ENCODE data around the gene NEAT1. TPM values are rescaled to one million over a fixed set of nuclear protein-coding genes. Genes with fewer than 3 reads are reported as not detected.

NEAT1 gene
- total RNA-seq, 4 donors from 2014 or later, result 370 to 782 (median 680) TPM

DNA sequence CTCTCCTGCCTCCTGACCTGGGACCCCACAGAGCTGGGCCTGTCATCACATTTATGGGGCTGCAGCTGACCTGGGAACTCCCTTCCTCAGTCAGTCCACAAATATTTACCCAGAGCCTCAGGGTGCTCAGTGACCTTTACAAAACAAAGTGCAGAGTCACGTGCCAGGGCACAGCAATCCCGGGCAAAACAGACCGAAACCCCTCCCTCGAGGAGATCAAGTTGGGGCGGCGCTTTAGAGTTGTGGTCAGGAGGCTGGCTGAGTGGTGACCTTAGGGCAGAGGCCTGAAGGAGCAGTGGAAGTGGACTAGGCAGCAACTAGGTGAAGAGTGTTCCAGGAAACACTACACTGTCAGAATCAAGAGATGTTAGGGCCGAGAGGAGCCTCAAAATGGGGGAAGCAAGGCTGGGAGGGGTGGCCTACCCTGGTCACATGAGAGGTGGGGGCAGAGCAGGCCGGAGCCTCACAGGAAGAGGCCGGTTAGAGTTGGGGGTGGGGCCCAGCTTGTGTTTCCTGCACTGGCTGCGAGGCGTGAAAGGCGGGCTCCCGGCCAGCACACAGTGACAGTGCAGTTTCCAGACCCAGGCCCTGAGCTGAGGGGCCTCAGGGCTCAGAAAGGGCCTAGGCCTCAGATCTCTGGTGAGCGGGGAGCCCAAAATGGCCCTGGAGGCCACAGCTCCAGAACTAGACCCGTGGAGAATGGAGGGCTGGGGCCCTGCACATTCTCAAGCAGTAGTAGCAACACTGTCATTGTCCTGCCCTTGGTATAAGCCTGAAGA lies 3.7 kb upstream of the NEAT1 start:
- H3K27ac ChIP-seq, result peak overlapping the region; percentile 100
- peaks cover 0 to 2% (median 0%) of the 10 kb centered on the region in 4 donors for H3K36me3 ChIP-seq
- in situ Hi-C loops (cut with MboI; ENCODE audit: low pct_ligation_motif_present in 1 of 4, low pct_unique_long_range_greater_than_20kb in 1 of 4, low sequenced_read_pairs in 3 of 4) (loop anchor here in 2 of 4 donors (5.0 to 10.0 kb wide), 3 partner anchors 54 to 93 kb away; no protein-coding TSS in a partner anchor), intact Hi-C loops (cut with DNase I; ENCODE audit: low total_unique reads) (loop anchor here (2.0 kb wide), 1 partner anchor 36 kb away; the partner anchor contains the start of gene SLC25A45)
- peak overlapping the region; percentile 9 to 81 (median 32) for H3K4me3 ChIP-seq
- H3K9me3 ChIP-seq, result no peaks in the 10 kb centered on the region
- WGBS, 2 donors (ENCODE audit: low coverage in 1 of 2), result 2% methylated on average over 15 of the region's 15 CpGs; no CpG with 5 or more reads in 1 of the 2 donors
- peak; percentile 97 for DNase-seq
- H3K4me1 ChIP-seq, result peaks cover 39 to 63% (median 59%) of the 10 kb centered on the region in 4 donors
- peak; percentile 85 to 95 (median 90) for TF ChIP-seq POLR2AphosphoS5 (IDR thresholded peaks at IDR 0.05)
- TF ChIP-seq CTCF (IDR thresholded peaks at IDR 0.05), result no peak
- TF ChIP-seq POLR2A (IDR thresholded peaks at IDR 0.05), result peak; percentile 86
- TF ChIP-seq EP300 (IDR thresholded peaks at IDR 0.05; ENCODE audit: low read depth), result peak; percentile 80
- no peaks in the 10 kb centered on the region for H3K27me3 ChIP-seq

DNA sequence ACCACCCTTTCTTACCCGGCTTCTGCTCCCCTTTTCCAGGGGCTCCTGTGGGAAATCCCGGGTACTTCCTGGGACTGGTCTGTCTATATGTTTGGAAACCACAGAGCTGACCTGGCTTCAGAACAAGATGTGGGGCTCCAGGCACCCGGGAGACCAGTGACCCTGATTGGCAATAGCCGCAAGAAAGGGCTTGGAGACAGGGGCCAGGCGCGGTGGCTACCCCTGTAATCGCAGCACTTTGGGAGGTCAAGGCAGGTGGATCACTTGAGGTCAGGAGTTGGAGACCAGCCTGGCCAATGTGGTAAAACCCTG lies 3.2 kb upstream of the NEAT1 start:
- H3K4me1 ChIP-seq, result peaks cover 39 to 63% (median 59%) of the 10 kb centered on the region in 4 donors
- intact Hi-C loops (cut with DNase I; ENCODE audit: low total_unique reads), result loop anchor here (2.0 kb wide), 1 partner anchor 37 kb away; the partner anchor contains the start of gene SLC25A45
- TF ChIP-seq POLR2A (IDR thresholded peaks at IDR 0.05) (no peak), POLR2AphosphoS5 (IDR thresholded peaks at IDR 0.05) (no peak), CTCF (IDR thresholded peaks at IDR 0.05) (no peak), EP300 (IDR thresholded peaks at IDR 0.05; ENCODE audit: low read depth) (no peak)
- no peaks in the 10 kb centered on the region for H3K27me3 ChIP-seq
- peak; percentile 30 for DNase-seq
- in situ Hi-C loops (cut with MboI; ENCODE audit: low pct_ligation_motif_present in 1 of 4, low pct_unique_long_range_greater_than_20kb in 1 of 4, low sequenced_read_pairs in 3 of 4), result loop anchor here in 2 of 4 donors (5.0 to 10.0 kb wide), 3 partner anchors 55 to 93 kb away; no protein-coding TSS in a partner anchor
- 15% methylated on average over 7 of the region's 7 CpGs; no CpG with 5 or more reads in 1 of the 2 donors for WGBS, 2 donors (ENCODE audit: low coverage in 1 of 2)
- H3K4me3 ChIP-seq, result peak overlapping the region; percentile 9 to 81 (median 32)
- H3K27ac ChIP-seq, result peak overlapping the region; percentile 100
- H3K36me3 ChIP-seq, result peaks cover 0 to 6% (median 0%) of the 10 kb centered on the region in 4 donors
- H3K9me3 ChIP-seq, result no peaks in the 10 kb centered on the region

DNA sequence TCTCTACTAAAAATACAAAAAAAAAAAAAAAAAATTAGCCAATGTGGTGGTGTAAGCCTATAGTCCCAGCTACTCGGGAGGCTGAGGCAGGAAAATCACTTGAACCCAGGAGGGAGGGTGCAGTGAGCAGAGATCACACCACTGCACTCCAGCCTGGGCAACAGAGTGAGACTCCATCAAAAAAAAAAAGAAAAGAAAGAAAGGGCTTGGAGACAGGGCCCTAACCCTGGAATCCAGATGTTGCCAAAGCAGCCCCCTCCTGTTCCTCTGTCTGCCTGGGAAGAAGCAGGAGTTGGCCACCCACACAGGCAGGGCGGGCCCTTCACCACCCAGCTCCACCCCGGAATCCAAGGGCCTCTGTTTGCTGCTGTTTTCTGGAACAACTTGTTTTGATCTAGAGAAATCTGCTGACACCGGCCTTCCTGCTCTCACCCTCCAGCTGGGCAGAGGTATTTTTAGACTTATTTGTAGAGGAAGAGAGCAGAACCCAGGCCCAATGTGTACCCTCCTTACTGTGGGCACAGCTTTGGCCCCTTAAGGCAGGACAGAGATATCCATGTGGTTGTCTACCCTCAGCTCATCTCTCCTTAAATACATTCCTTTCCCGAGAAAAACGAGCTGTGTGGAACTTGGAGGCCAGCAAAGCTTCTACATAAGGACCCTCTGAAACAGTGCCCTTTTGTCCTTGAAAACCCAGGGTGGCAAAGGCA lies 2.7 kb upstream of the NEAT1 start:
- in situ Hi-C loops (cut with MboI; ENCODE audit: low pct_ligation_motif_present in 1 of 4, low pct_unique_long_range_greater_than_20kb in 1 of 4, low sequenced_read_pairs in 3 of 4) (loop anchor here (5.0 to 10.0 kb wide), 4 partner anchors 55 to 92 kb away; no protein-coding TSS in a partner anchor), intact Hi-C loops (cut with DNase I; ENCODE audit: low total_unique reads) (loop anchor here (2.0 to 5.0 kb wide), 2 partner anchors 37 to 77 kb away; partner anchors contain the start of genes MALAT1 and SLC25A45)
- WGBS, 2 donors (ENCODE audit: low coverage in 1 of 2), result 0% methylated on average over 3 to 6 of the region's 6 CpGs
- Histone ChIP-seq H3K27me3 (no peaks in the 10 kb centered on the region), H3K4me3 (peak overlapping the region in 3 of 4 donors; percentile 9 to 81 (median 74)), H3K9me3 (no peaks in the 10 kb centered on the region), H3K4me1 (peaks cover 39 to 63% (median 59%) of the 10 kb centered on the region in 4 donors), H3K27ac (peak overlapping the region; percentile 100), H3K36me3 (peaks cover 0 to 6% (median 0%) of the 10 kb centered on the region in 4 donors)
- TF ChIP-seq CTCF (IDR thresholded peaks at IDR 0.05) (no peak), POLR2A (IDR thresholded peaks at IDR 0.05) (peak; percentile 91), EP300 (IDR thresholded peaks at IDR 0.05; ENCODE audit: low read depth) (peak; percentile 94), POLR2AphosphoS5 (IDR thresholded peaks at IDR 0.05) (peak; percentile 89 to 94 (median 94))
- DNase-seq, result peak; percentile 94
